HT1080 (cell line): ENCODE results near the gene TUBA8. TPM values are rescaled to one million over a fixed set of nuclear protein-coding genes. Genes with fewer than 3 reads are reported as not detected.
"Not testable (repeated sequence)": the region's sequence is repeated elsewhere in the genome, so short reads cannot be mapped to it uniquely, and the experiment has no call there.

ENCODE experiments used
- DNase-seq: peaks from one replicate; pipeline ENCODE4 v3.0.0-alpha.2; 2015; ENCODE audit warnings: low read depth
- small RNA-seq: library from RNA; depleted of rRNA; stranded (forward); fragments of <200 nt; gene quantifications from one replicate; pipeline ENCODE3, GENCODE V24; 2014
- total RNA-seq: library from RNA; depleted of rRNA; stranded (reverse); fragments of >200 nt; shearing (Covaris generic); gene quantifications from 2 replicates; pipeline ENCODE4 v1.2.3, GENCODE V29; 2014; rRNA removed

Gene TUBA8
- total RNA-seq, 1 experiment from 2014 or later, result 0.06 TPM

- not testable (repeated sequence) for DNase-seq
These were observed 61.6 kb downstream of the TUBA8 start for GRCh38 chr22:18172203-18172602.

GRCh38 chr22:18172776-18173175, 62.2 kb downstream of the TUBA8 start:
- DNase-seq, result not testable (repeated sequence)

GRCh38 chr22:18173441-18173840, 62.8 kb downstream of the TUBA8 start:
- not testable (repeated sequence) for DNase-seq

Small RNAs within 50 kb of the gene (small RNA-seq; reads per million reads assigned to genes)
- not detected for gene AC016027.5

Other genes starting within 250 kb of the TUBA8 start
- 15.3 and 29.2 TPM in 2 replicates for gene MICAL3, start 86.2 kb upstream of the TUBA8 start, total RNA-seq
- 46.2 and 50.9 TPM in 2 replicates for gene PEX26, start 32.8 kb upstream of the TUBA8 start, total RNA-seq
- gene USP18, start 39.4 kb downstream of the TUBA8 start, total RNA-seq, result 2.3 and 3.9 TPM in 2 replicates